ENCODE data around the gene NOXO1. TPM values are rescaled to one million over a fixed set of nuclear protein-coding genes. Genes with fewer than 3 reads are reported as not detected.

NOXO1 gene
- polyA plus RNA-seq, 1 donor from 2014 or later: 8.5 TPM

DNA sequence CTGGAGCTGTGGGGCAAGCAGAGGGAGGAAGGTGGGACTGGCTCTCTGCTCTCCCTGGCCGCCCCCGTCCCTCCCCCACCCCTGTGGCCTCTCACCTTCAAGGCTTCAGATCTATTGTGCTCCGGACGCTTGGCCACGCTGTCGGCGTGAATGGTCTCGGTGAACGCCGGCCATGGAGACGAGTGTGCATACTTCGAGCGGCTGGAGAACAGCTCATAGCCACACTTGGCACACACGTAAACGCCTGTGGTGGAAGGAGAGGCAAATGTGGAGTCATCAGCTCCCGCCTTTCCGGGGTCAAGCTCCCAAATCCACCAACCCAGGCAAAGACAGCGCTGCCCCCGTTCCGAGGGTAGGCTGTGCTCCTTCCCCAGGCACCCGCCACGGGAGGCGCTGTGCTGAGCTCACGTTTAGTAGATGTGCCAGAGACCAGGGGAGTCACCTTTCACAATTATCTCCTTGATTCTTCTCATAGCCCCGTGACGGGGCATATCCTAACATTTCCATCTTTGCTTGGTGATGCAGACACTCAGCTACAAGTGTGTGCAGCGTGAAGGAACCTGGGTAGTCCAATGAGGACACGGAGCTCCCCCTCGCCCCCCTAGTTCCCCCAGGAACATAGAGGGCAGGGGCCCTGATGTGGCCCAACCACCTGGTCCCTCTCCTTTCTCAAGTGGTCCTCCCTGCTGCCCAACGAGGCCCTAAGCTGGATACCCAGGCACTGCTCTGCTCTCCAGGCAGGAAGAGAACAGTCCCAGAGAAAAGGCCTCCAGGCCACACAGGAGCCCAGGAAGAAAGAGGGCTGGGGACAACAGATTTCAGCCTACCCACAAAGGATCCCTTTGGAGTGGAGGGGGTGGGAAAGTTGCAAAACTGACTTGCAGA is 39.9 kb downstream of the NOXO1 start:
- Histone ChIP-seq H3K4me3 (ENCODE audit: low read length) (peak overlapping the region; percentile 86), H4K20me1 (ENCODE audit: insufficient read depth) (no peaks in the 10 kb centered on the region), H3K9me2 (ENCODE audit: insufficient read depth, low read length) (no peaks in the 10 kb centered on the region), H3K36me3 (ENCODE audit: insufficient read depth, low read length) (no peaks in the 10 kb centered on the region), H3K4me2 (ENCODE audit: low read length) (no peak overlapping the region), H3K9ac (ENCODE audit: low read length) (no peak overlapping the region), H3K9me3 (ENCODE audit: low read length) (no peaks in the 10 kb centered on the region), H3F3A (ENCODE audit: insufficient read depth, low read length, poor library complexity, severe bottlenecking) (no peaks in the 10 kb centered on the region), H3K79me2 (replicated peaks; ENCODE audit: insufficient read depth, low read length) (no peaks in the 10 kb centered on the region), H3K27me3 (ENCODE audit: insufficient read depth, low read depth, low read length) (no peaks in the 10 kb centered on the region), H2AFZ (ENCODE audit: low read depth, low read length) (no peak overlapping the region), H3K27ac (ENCODE audit: low read length) (no peak overlapping the region)
- no peak for TF ChIP-seq EZH2 (IDR thresholded peaks at IDR 0.05; ENCODE audit: borderline replicate concordance, insufficient read depth, low read length, poor library complexity, severe bottlenecking)
- TF ChIP-seq EP300 (conservative IDR thresholded peaks at IDR 0.05; ENCODE audit: poor library complexity, severe bottlenecking): no peak
- no peak for TF ChIP-seq TAF1 (IDR thresholded peaks at IDR 0.05; ENCODE audit: low read depth)
- TF ChIP-seq MXI1 (conservative IDR thresholded peaks at IDR 0.05; ENCODE audit: poor library complexity, severe bottlenecking): no peak
- no peak for TF ChIP-seq SMC3 (conservative IDR thresholded peaks at IDR 0.05; ENCODE audit: poor library complexity)
- no peak for TF ChIP-seq POLR2AphosphoS5 (IDR thresholded peaks at IDR 0.05)
- TF ChIP-seq, protein P1, sequence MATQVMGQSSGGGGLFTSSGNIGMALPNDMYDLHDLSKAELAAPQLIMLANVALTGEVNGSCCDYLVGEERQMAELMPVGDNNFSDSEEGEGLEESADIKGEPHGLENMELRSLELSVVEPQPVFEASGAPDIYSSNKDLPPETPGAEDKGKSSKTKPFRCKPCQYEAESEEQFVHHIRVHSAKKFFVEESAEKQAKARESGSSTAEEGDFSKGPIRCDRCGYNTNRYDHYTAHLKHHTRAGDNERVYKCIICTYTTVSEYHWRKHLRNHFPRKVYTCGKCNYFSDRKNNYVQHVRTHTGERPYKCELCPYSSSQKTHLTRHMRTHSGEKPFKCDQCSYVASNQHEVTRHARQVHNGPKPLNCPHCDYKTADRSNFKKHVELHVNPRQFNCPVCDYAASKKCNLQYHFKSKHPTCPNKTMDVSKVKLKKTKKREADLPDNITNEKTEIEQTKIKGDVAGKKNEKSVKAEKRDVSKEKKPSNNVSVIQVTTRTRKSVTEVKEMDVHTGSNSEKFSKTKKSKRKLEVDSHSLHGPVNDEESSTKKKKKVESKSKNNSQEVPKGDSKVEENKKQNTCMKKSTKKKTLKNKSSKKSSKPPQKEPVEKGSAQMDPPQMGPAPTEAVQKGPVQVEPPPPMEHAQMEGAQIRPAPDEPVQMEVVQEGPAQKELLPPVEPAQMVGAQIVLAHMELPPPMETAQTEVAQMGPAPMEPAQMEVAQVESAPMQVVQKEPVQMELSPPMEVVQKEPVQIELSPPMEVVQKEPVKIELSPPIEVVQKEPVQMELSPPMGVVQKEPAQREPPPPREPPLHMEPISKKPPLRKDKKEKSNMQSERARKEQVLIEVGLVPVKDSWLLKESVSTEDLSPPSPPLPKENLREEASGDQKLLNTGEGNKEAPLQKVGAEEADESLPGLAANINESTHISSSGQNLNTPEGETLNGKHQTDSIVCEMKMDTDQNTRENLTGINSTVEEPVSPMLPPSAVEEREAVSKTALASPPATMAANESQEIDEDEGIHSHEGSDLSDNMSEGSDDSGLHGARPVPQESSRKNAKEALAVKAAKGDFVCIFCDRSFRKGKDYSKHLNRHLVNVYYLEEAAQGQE (IDR thresholded peaks at IDR 0.05; ENCODE audit: borderline replicate concordance): no peak
- TF ChIP-seq, protein P2, sequence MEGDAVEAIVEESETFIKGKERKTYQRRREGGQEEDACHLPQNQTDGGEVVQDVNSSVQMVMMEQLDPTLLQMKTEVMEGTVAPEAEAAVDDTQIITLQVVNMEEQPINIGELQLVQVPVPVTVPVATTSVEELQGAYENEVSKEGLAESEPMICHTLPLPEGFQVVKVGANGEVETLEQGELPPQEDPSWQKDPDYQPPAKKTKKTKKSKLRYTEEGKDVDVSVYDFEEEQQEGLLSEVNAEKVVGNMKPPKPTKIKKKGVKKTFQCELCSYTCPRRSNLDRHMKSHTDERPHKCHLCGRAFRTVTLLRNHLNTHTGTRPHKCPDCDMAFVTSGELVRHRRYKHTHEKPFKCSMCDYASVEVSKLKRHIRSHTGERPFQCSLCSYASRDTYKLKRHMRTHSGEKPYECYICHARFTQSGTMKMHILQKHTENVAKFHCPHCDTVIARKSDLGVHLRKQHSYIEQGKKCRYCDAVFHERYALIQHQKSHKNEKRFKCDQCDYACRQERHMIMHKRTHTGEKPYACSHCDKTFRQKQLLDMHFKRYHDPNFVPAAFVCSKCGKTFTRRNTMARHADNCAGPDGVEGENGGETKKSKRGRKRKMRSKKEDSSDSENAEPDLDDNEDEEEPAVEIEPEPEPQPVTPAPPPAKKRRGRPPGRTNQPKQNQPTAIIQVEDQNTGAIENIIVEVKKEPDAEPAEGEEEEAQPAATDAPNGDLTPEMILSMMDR (IDR thresholded peaks at IDR 0.05; ENCODE audit: poor library complexity, severe bottlenecking): no peak
- no peak for TF ChIP-seq RAD21 (conservative IDR thresholded peaks at IDR 0.05)

GRCh38 chr16:1940273-1941161 is 40.8 kb downstream of the NOXO1 start:
- Histone ChIP-seq H3K27me3 (ENCODE audit: insufficient read depth, low read depth, low read length) (no peaks in the 10 kb centered on the region), H3K36me3 (ENCODE audit: insufficient read depth, low read length) (no peaks in the 10 kb centered on the region), H3K4me2 (ENCODE audit: low read length) (no peak overlapping the region), H3K79me2 (replicated peaks; ENCODE audit: insufficient read depth, low read length) (no peaks in the 10 kb centered on the region), H3K4me3 (ENCODE audit: low read length) (no peak overlapping the region), H3K9me2 (ENCODE audit: insufficient read depth, low read length) (no peaks in the 10 kb centered on the region), H3F3A (ENCODE audit: insufficient read depth, low read length, poor library complexity, severe bottlenecking) (no peaks in the 10 kb centered on the region), H4K20me1 (ENCODE audit: insufficient read depth) (no peaks in the 10 kb centered on the region), H3K27ac (ENCODE audit: low read length) (no peak overlapping the region), H2AFZ (ENCODE audit: low read depth, low read length) (no peak overlapping the region), H3K9me3 (ENCODE audit: low read length) (no peaks in the 10 kb centered on the region), H3K9ac (ENCODE audit: low read length) (no peak overlapping the region)
- TF ChIP-seq SMC3 (conservative IDR thresholded peaks at IDR 0.05; ENCODE audit: poor library complexity) (no peak), EZH2 (IDR thresholded peaks at IDR 0.05; ENCODE audit: borderline replicate concordance, insufficient read depth, low read length, poor library complexity, severe bottlenecking) (no peak), EP300 (conservative IDR thresholded peaks at IDR 0.05; ENCODE audit: poor library complexity, severe bottlenecking) (no peak), POLR2AphosphoS5 (IDR thresholded peaks at IDR 0.05) (no peak), MXI1 (conservative IDR thresholded peaks at IDR 0.05; ENCODE audit: poor library complexity, severe bottlenecking) (no peak), TAF1 (IDR thresholded peaks at IDR 0.05; ENCODE audit: low read depth) (no peak), RAD21 (conservative IDR thresholded peaks at IDR 0.05) (no peak)
- TF ChIP-seq, protein P1 (IDR thresholded peaks at IDR 0.05; ENCODE audit: borderline replicate concordance): no peak
- TF ChIP-seq, protein P2 (IDR thresholded peaks at IDR 0.05; ENCODE audit: poor library complexity, severe bottlenecking): no peak

All from neural cell (in vitro differentiated cells).